Endometrial microvascular endothelial cells (primary cell): Measurements from ENCODE around the gene NKAP. TPM values are rescaled to one million over a fixed set of nuclear protein-coding genes. Genes with fewer than 3 reads are reported as not detected.
"Not testable (repeated sequence)": the region's sequence is repeated elsewhere in the genome, so short reads cannot be mapped to it uniquely, and the experiment has no call there.

Experiments
- in situ Hi-C: cut with HindIII; loops from 2 replicates; pipeline ENCODE4 v1.10.0; 2017; ENCODE audit warnings: low sequenced_read_pairs, low pct_unique_long_range_greater_than_20kb; ENCODE audit errors: inconsistent ontology term
- total RNA-seq: library from RNA; depleted of rRNA; stranded (reverse); fragments of >200 nt; gene quantifications from one replicate; pipeline ENCODE4 v1.2.3, GENCODE V29; 2015; ENCODE audit errors: inconsistent ontology term

The NKAP gene
- 2.4 TPM for total RNA-seq

GRCh38 chrX:119943185-119943988 is at the start of gene NKAP:
NKAP (minus strand) TSS chrX:119943751; CDS start chrX:119943605, 146 bp downstream.
- in situ Hi-C loops: no loop called here

GRCh38 chrX:119991005-119991787 is 47.6 kb upstream of the NKAP start:
- in situ Hi-C loops: no loop called here

- in situ Hi-C loops: no loop called here
Measured at GRCh38 chrX:119990556-119991004, 47.0 kb upstream of the NKAP start.

GRCh38 chrX:119989905-119990555 is 46.5 kb upstream of the NKAP start:
- in situ Hi-C loops: no loop called here

- in situ Hi-C loops: no loop called here
Measured at GRCh38 chrX:119986203-119986602, 42.7 kb upstream of the NKAP start.

GRCh38 chrX:119984652-119985051 is 41.1 kb upstream of the NKAP start:
- in situ Hi-C loops: no loop called here

GRCh38 chrX:119983494-119983893 is 39.9 kb upstream of the NKAP start:
- in situ Hi-C loops: no loop called here

GRCh38 chrX:119982145-119982544 is 38.6 kb upstream of the NKAP start:
- in situ Hi-C loops: no loop called here

GRCh38 chrX:119981286-119982070 is 37.9 kb upstream of the NKAP start:
- in situ Hi-C loops: no loop called here

- in situ Hi-C loops: not testable (repeated sequence)
Measured at GRCh38 chrX:119977172-119977571, 33.6 kb upstream of the NKAP start.

GRCh38 chrX:119971184-119971583 is 27.6 kb upstream of the NKAP start:
- in situ Hi-C loops: no loop called here

- in situ Hi-C loops: no loop called here
Measured at GRCh38 chrX:119970574-119970973, 27.0 kb upstream of the NKAP start.

- in situ Hi-C loops: not testable (repeated sequence)
Measured at GRCh38 chrX:119966837-119967236, 23.3 kb upstream of the NKAP start.

GRCh38 chrX:119960625-119961024 is 17.1 kb upstream of the NKAP start:
- in situ Hi-C loops: no loop called here

GRCh38 chrX:119955807-119956570 is 12.4 kb upstream of the NKAP start:
- in situ Hi-C loops: not testable (repeated sequence)

- in situ Hi-C loops: no loop called here
Measured at GRCh38 chrX:119954374-119954773, 10.8 kb upstream of the NKAP start.

- in situ Hi-C loops: no loop called here
Measured at GRCh38 chrX:119948381-119948780, 4.8 kb upstream of the NKAP start.

- in situ Hi-C loops: no loop called here
Measured at GRCh38 chrX:119945481-119945880, 1.9 kb upstream of the NKAP start.
